ENCODE data around the gene NFKBIE.

- TF ChIP-seq POLR2AphosphoS5 (IDR thresholded peaks at IDR 0.05; ENCODE audit: low read depth, low read length): no peak
- TF ChIP-seq, protein P1, sequence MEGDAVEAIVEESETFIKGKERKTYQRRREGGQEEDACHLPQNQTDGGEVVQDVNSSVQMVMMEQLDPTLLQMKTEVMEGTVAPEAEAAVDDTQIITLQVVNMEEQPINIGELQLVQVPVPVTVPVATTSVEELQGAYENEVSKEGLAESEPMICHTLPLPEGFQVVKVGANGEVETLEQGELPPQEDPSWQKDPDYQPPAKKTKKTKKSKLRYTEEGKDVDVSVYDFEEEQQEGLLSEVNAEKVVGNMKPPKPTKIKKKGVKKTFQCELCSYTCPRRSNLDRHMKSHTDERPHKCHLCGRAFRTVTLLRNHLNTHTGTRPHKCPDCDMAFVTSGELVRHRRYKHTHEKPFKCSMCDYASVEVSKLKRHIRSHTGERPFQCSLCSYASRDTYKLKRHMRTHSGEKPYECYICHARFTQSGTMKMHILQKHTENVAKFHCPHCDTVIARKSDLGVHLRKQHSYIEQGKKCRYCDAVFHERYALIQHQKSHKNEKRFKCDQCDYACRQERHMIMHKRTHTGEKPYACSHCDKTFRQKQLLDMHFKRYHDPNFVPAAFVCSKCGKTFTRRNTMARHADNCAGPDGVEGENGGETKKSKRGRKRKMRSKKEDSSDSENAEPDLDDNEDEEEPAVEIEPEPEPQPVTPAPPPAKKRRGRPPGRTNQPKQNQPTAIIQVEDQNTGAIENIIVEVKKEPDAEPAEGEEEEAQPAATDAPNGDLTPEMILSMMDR (IDR thresholded peaks at IDR 0.05): no peak
- TF ChIP-seq REST (IDR thresholded peaks at IDR 0.05; ENCODE audit: insufficient read depth in 1 of 2, low read depth in 2 of 2, low read length in 1 of 2): no peak
- TF ChIP-seq SIN3A (IDR thresholded peaks at IDR 0.05; ENCODE audit: borderline replicate concordance, insufficient read depth, low read depth, low read length): no peak
Measured at GRCh38 chr6:44245391-44245911, 19.9 kb downstream of the NFKBIE start.

All from Panc1 (cell line).